GM19238 (cell line): ENCODE results near the gene PLEKHB1.
A peak's percentile ranks its signal among the peaks of the same experiment; 100 is the strongest.

Experiments
- DNase-seq: peaks from one replicate; pipeline ENCODE4 v3.0.0; 2011; ENCODE audit warnings: low spot score; ENCODE audit not compliant: insufficient read length

The PLEKHB1 gene

GRCh38 chr11:73645972-73646631 is at the start of gene PLEKHB1:
PLEKHB1 (plus strand) TSS chr11:73646581; CDS start chr11:73646609, 28 bp downstream.
- DNase-seq, result no peak

GRCh38 chr11:73597336-73597955 is 48.9 kb upstream of the PLEKHB1 start:
- no peak for DNase-seq

GRCh38 chr11:73597956-73598718 is 48.2 kb upstream of the PLEKHB1 start, which contains the start of gene FAM168A:
FAM168A (minus strand) TSS chr11:73598112; CDS start chr11:73468474, 129,638 bp downstream.
- DNase-seq, result peak; percentile 88

GRCh38 chr11:73598719-73599379 is 47.5 kb upstream of the PLEKHB1 start:
- no peak for DNase-seq

GRCh38 chr11:73612601-73613140 is 33.7 kb upstream of the PLEKHB1 start:
- DNase-seq, result no peak

- DNase-seq, result no peak
Observed at GRCh38 chr11:73614591-73614990, 31.8 kb upstream of the PLEKHB1 start.

- DNase-seq, result no peak
Observed at GRCh38 chr11:73622926-73623593, 23.3 kb upstream of the PLEKHB1 start.

GRCh38 chr11:73623686-73624085 is 22.7 kb upstream of the PLEKHB1 start:
- no peak for DNase-seq

- DNase-seq, result peak; percentile 74
Observed at GRCh38 chr11:73625696-73626318, 20.6 kb upstream of the PLEKHB1 start.

GRCh38 chr11:73629907-73630306 is 16.5 kb upstream of the PLEKHB1 start:
- DNase-seq, result no peak

GRCh38 chr11:73632996-73633395 is 13.4 kb upstream of the PLEKHB1 start:
- no peak for DNase-seq

GRCh38 chr11:73633999-73634398 is 12.4 kb upstream of the PLEKHB1 start:
- no peak for DNase-seq

- no peak for DNase-seq
Observed at GRCh38 chr11:73635721-73636120, 10.7 kb upstream of the PLEKHB1 start.

GRCh38 chr11:73636249-73636648 is 10.1 kb upstream of the PLEKHB1 start:
- no peak for DNase-seq

- DNase-seq, result no peak
Observed at GRCh38 chr11:73637012-73637411, 9.4 kb upstream of the PLEKHB1 start.

- DNase-seq, result no peak
Observed at GRCh38 chr11:73640592-73640991, 5.8 kb upstream of the PLEKHB1 start.

GRCh38 chr11:73641668-73642067 is 4.7 kb upstream of the PLEKHB1 start:
- DNase-seq, result no peak

GRCh38 chr11:73645121-73645969 is 1.0 kb upstream of the PLEKHB1 start:
- DNase-seq, result no peak

GRCh38 chr11:73647459-73648100 is 1.2 kb downstream of the PLEKHB1 start:
- DNase-seq, result peak; percentile 84
